GM12878 (cell line): ENCODE measurements around the gene FALEC. TPM values are rescaled to one million over a fixed set of nuclear protein-coding genes. Genes with fewer than 3 reads are reported as not detected.
A peak's percentile ranks its signal among the peaks of the same experiment; 100 is the strongest.

Source experiments
- ATAC-seq: fragments of 200-7000 bp; cut with Tn5 transposase; 3 replicates; pipeline ENCODE4 v1.9.1; 2020; ENCODE audit warnings: mild to moderate bottlenecking, moderate library complexity
- BruUV-seq: library from RNA; stranded (reverse); fragments of 400-500 nt; replicated peaks from 2 replicates; lab custom pipeline; 2021; lab: Mats Ljungman, UMichigan
- CTCF ChIA-PET: fragments of 300-600 bp; sonication (Branson Sonifier 250); formaldehyde crosslinking; extraction: SDS; loops from one replicate; lab custom pipeline; 2021; ENCODE audit warnings: inconsistent platforms; lab: Yijun Ruan, JAX
- POLR2A ChIA-PET: fragments of 350-600 bp; formaldehyde crosslinking; extraction: SDS; loops from one replicate; lab custom pipeline; 2021; ENCODE audit warnings: inconsistent platforms; lab: Charles Lee
- RAD21 ChIA-PET: fragments of 300-600 bp; sonication (Branson Sonifier 250); formaldehyde crosslinking; loops from one replicate; lab custom pipeline; 2023; ENCODE audit warnings: antibody characterized with exemption; ENCODE audit not compliant: unreplicated experiment; lab: Charles Lee
- SMC1A ChIA-PET: fragments of 300-600 bp; sonication (Branson Sonifier 250); formaldehyde crosslinking; loops from one replicate; lab custom pipeline; 2023; ENCODE audit not compliant: unreplicated experiment, uncharacterized antibody; lab: Charles Lee
- DNase-seq: peaks from one replicate; pipeline ENCODE4 v3.0.0-alpha.2; 2011; ENCODE audit warnings: low read depth, low spot score
- FAIRE-seq: peaks from 3 replicates; lab custom pipeline; 2011; peaks lifted over from hg19 to GRCh38; lab: Jason Lieb, UNC
- H2AFZ ChIP-seq: 2 replicates; pipeline ENCODE4 v1.6.0; 2011; ENCODE audit warnings: low read depth, low read length, control low read depth; ENCODE audit not compliant: control insufficient read depth
- H3K27ac ChIP-seq: 2 replicates; pipeline ENCODE4 v1.5.1; 2011; ENCODE audit warnings: control low read depth; ENCODE audit not compliant: control insufficient read depth, insufficient read depth
- H3K27me3 ChIP-seq, 2 experiments: replicated peaks in 1 of 2; 2 replicates each; pipeline versions ENCODE4 v1.6.0 to v1.6.1; 2011; ENCODE audit warnings: low read length in 1 of 2; ENCODE audit not compliant: control insufficient read depth in 2 of 2, insufficient read depth in 2 of 2
- H3K36me3 ChIP-seq, 2 experiments: 2 replicates each; pipeline ENCODE4 v1.5.1; 2011; ENCODE audit warnings: low read length in 1 of 2; ENCODE audit not compliant: control insufficient read depth in 2 of 2, insufficient read depth in 2 of 2
- H3K4me1 ChIP-seq: 2 replicates; pipeline ENCODE4 v1.6.1; 2011; ENCODE audit warnings: mild to moderate bottlenecking, low read length, moderate library complexity, mixed read lengths; ENCODE audit not compliant: control insufficient read depth, insufficient read depth
- H3K4me2 ChIP-seq: 2 replicates; pipeline ENCODE4 v1.6.0; 2011; ENCODE audit warnings: control low read depth; ENCODE audit not compliant: control insufficient read depth, insufficient read depth
- H3K4me3 ChIP-seq: fragments of 200-600 bp; sonication (generic); 2 replicates; pipeline ENCODE4 v1.5.1; 2016
- H3K79me2 ChIP-seq: 2 replicates; pipeline ENCODE4 v1.6.0; 2011; ENCODE audit warnings: low read length; ENCODE audit not compliant: control insufficient read depth, insufficient read depth
- H3K9ac ChIP-seq: 2 replicates; pipeline ENCODE4 v1.8.0; 2011; ENCODE audit warnings: low read length, control low read depth, mixed read lengths; ENCODE audit not compliant: control insufficient read depth, insufficient read depth
- H3K9me3 ChIP-seq: replicated peaks from 3 replicates; pipeline ENCODE4 v1.5.1; 2011; ENCODE audit warnings: mild to moderate bottlenecking, low read length; ENCODE audit not compliant: control insufficient read depth, insufficient read depth
- H4K20me1 ChIP-seq: 2 replicates; pipeline ENCODE4 v1.6.0; 2011; ENCODE audit not compliant: control insufficient read depth, insufficient read depth
- ATF2 ChIP-seq: IDR thresholded peaks from 2 replicates; pipeline ENCODE4 v1.6.1; 2012; ENCODE audit warnings: low read length, inconsistent platforms
- BCL3 ChIP-seq: IDR thresholded peaks from 2 replicates; pipeline ENCODE4 v1.6.1; 2011; ENCODE audit warnings: borderline replicate concordance, low read depth, mild to moderate bottlenecking, moderate library complexity, low read length; ENCODE audit not compliant: insufficient read depth, poor library complexity, severe bottlenecking
- ETV6 ChIP-seq, 2 experiments: fragments of 450-650 bp in 1 of 2; IDR thresholded peaks in 1 of 2; conservative IDR thresholded peaks in 1 of 2; 2 replicates each; pipeline ENCODE4 v1.6.1; 2014; ENCODE audit warnings: antibody characterized with exemption in 1 of 2, borderline replicate concordance in 1 of 2, low read depth in 1 of 2, mild to moderate bottlenecking in 1 of 2, moderate library complexity in 1 of 2
- KDM1A ChIP-seq: fragments of 200-600 bp; sonication (generic); IDR thresholded peaks from 2 replicates; pipeline ENCODE4 v1.6.1; 2016; ENCODE audit warnings: borderline replicate concordance
- MAX ChIP-seq: IDR thresholded peaks from 2 replicates; pipeline ENCODE4 v1.6.1; 2012; ENCODE audit warnings: low read depth, low read length, improper control_type of control experiment
- MEF2A ChIP-seq: IDR thresholded peaks from 2 replicates; pipeline ENCODE4 v1.6.1; 2011; ENCODE audit warnings: low read depth, mild to moderate bottlenecking, low read length, moderate library complexity; ENCODE audit not compliant: insufficient read depth
- MTA2 ChIP-seq: fragments of 450-650 bp; IDR thresholded peaks from 2 replicates; pipeline ENCODE4 v1.6.1; 2016; ENCODE audit warnings: low read depth, mild to moderate bottlenecking, moderate library complexity
- POU2F2 ChIP-seq: IDR thresholded peaks from 3 replicates; pipeline ENCODE4 v1.6.1; 2011; ENCODE audit warnings: low read depth, mild to moderate bottlenecking, low read length, borderline replicate concordance
- RB1 ChIP-seq: fragments of 450-650 bp; formaldehyde crosslinking; IDR thresholded peaks from 2 replicates; pipeline ENCODE4 v1.6.1; 2017; ENCODE audit warnings: mild to moderate bottlenecking, borderline replicate concordance
- SPI1 ChIP-seq: IDR thresholded peaks from 2 replicates; pipeline ENCODE4 v1.6.1; 2011; ENCODE audit warnings: low read depth, mild to moderate bottlenecking, low read length, moderate library complexity, borderline replicate concordance; ENCODE audit not compliant: insufficient read depth
- ZNF687 ChIP-seq: fragments of 450-650 bp; IDR thresholded peaks from 2 replicates; pipeline ENCODE4 v1.6.1; 2017; ENCODE audit warnings: mild to moderate bottlenecking, moderate library complexity
- WGBS: methylation state at CpG from one replicate; pipeline ENCODE4 v1.1.6; 2016; ENCODE audit warnings: low lambda C conversion rate; ENCODE audit not compliant: insufficient replicate concordance, insufficient coverage; ENCODE audit errors: missing lambda C conversion rate; 5-methylcytosine and 5-hydroxymethylcytosine counted together
- in situ Hi-C: fragments of 300-500 bp; cut with MboI; formaldehyde crosslinking; loops from 9 replicates; pipeline ENCODE4 v1.14.3; 2018; ENCODE audit warnings: mixed read lengths
- intact Hi-C: fragments of 100-400 bp; cut with micrococcal nuclease; formaldehyde crosslinking; loops from one replicate; pipeline ENCODE4 v1.14.2; 2022; ENCODE audit not compliant: unreplicated experiment
- polyA plus RNA-seq, 11 experiments: library from polyadenylated mRNA; depleted of rRNA in 4 of 11; unstranded in 6 of 11; stranded (reverse) in 5 of 11; fragments of >200 nt; fragmentation: Nextera tagmentation in 4 of 11; fragmentation: Illumina TruSeq in 1 of 11; extraction: Ambion mirVana in 4 of 11; extraction: Trizol in 1 of 11; gene quantifications; 1 replicate in 1 of 11; 2 replicates in 10 of 11; pipeline versions ENCODE4 v1.2.1 to v1.2.3, GENCODE V29; 2011 to 2016; ENCODE audit warnings: inconsistent platforms in 2 of 11, missing spikeins in 2 of 11, low read depth in 1 of 11
- total RNA-seq, 4 experiments: library from RNA; depleted of rRNA in 3 of 4; stranded (reverse); fragments of >200 nt in 3 of 4; fragmentation: Illumina TruSeq in 1 of 4; extraction: Trizol in 1 of 4; gene quantifications; 2 replicates each; pipeline versions ENCODE4 v1.2.1 to v1.2.3, GENCODE V29; 2013 to 2021

Gene FALEC
- total and polyA plus RNA-seq, 10 of the 15 experiments (the other 5 are each of a cell fraction or from before 2014, with no cell fraction given): 0.21 to 0.71 (median 0.32) TPM; not detected in 3

GRCh38 chr1:150563340-150564038 lies 47.9 kb downstream of the FALEC start:
- Histone ChIP-seq H3K9me3 (no peaks in the 10 kb centered on the region), H3K27me3 (no peaks in the 10 kb centered on the region), H3K9ac (peak overlapping the region; percentile 98), H3K79me2 (peaks cover 47% of the 10 kb centered on the region), H2AFZ (no peak overlapping the region), H3K4me1 (peaks cover 48% of the 10 kb centered on the region), H3K36me3 (no peaks in the 10 kb centered on the region), H3K4me3 (peak overlapping the region; percentile 62), H3K4me2 (peak overlapping the region; percentile 97), H3K27ac (peak overlapping the region; percentile 98), H4K20me1 (no peaks in the 10 kb centered on the region)
- in situ Hi-C loops (no loop called here), intact Hi-C loops (loop anchor here (1.0 to 5.0 kb wide), 7 partner anchors 12 to 414 kb away; partner anchors contain the start of genes ENSA, GOLPH3L and SETDB1)
- CTCF ChIA-PET: interaction anchor here (1.3 to 13.7 kb wide), 7 partner anchors 13 to 415 kb away, joined by 3 to 390 read pairs (median 11); partner anchors contain the start of genes ENSA and MCL1
- 2% methylated on average over 4 of the region's 4 CpGs for WGBS
- no TSS peak for BruUV-seq
- FAIRE-seq: peak; percentile 52
- SMC1A ChIA-PET: interaction anchor here (0.8 to 12.5 kb wide), 11 partner anchors 13 to 359 kb away, joined by 3 to 388 read pairs (median 5); partner anchors contain the start of genes ENSA, GOLPH3L and MCL1
- DNase-seq: peak; percentile 83
- POLR2A ChIA-PET: interaction anchor here (0.5 to 11.4 kb wide), 13 partner anchors 7 to 625 kb away, joined by 3 to 324 read pairs (median 5); partner anchors contain the start of genes ENSA, GOLPH3L and MCL1
- RAD21 ChIA-PET: interaction anchor here (0.5 to 12.1 kb wide), 17 partner anchors 13 to 433 kb away, joined by 3 to 387 read pairs (median 8); partner anchors contain the start of genes CTSS, ENSA, GOLPH3L and MCL1
- peak; percentile 44 for ATAC-seq
- TF ChIP-seq MEF2A (peak; percentile 86), ATF2 (no peak), BCL3 (peak; percentile 29), POU2F2 (peak; percentile 14; the same call in 1 of the 3 replicates), SPI1 (no peak), MAX (peak; percentile 23; the same call in 1 of the 2 replicates), RB1 (no peak; the same call in 1 of the 2 replicates), KDM1A (no peak), ETV6 (conservative IDR thresholded peaks at IDR 0.05 in 1 of 2, IDR thresholded peaks at IDR 0.05 in 1 of 2; ENCODE audit: borderline replicate concordance in 1 of 2, low read depth in 1 of 2) (peak in 1 of 2 experiments; percentile 64; a peak in 1 of 4 replicates), ZNF687 (no peak), MTA2 (no peak; the same call in none of the 2 replicates)
